Fibroblast of lung (primary cell): ENCODE results near the gene RPS6KA4. TPM values are rescaled to one million over a fixed set of nuclear protein-coding genes. Genes with fewer than 3 reads are reported as not detected.

Source experiments
- DNase-seq, 2 donors: peaks; one replicate each; pipeline versions ENCODE4 v3.0.0 to v3.0.0-alpha.2; 2010; ENCODE audit warnings: low read depth in 2 of 2
- H2AFZ ChIP-seq: 2 replicates; pipeline ENCODE4 v1.5.1; 2012; ENCODE audit warnings: low read length, control low read depth, inconsistent platforms
- H3K27ac ChIP-seq: 2 replicates; pipeline ENCODE4 v1.5.1; 2011; ENCODE audit warnings: low read length, control low read depth; ENCODE audit not compliant: insufficient read depth
- H3K27me3 ChIP-seq: 2 replicates; pipeline ENCODE4 v1.5.1; 2011; ENCODE audit warnings: mild to moderate bottlenecking, low read length; ENCODE audit not compliant: control insufficient read depth, insufficient read depth
- H3K36me3 ChIP-seq: 2 replicates; pipeline ENCODE4 v1.5.1; 2011; ENCODE audit warnings: low read length; ENCODE audit not compliant: control insufficient read depth, insufficient read depth
- H3K4me1 ChIP-seq: 2 replicates; pipeline ENCODE4 v1.5.1; 2011; ENCODE audit warnings: low read length; ENCODE audit not compliant: control insufficient read depth, insufficient read depth; ENCODE audit errors: extremely low read depth
- H3K4me2 ChIP-seq: 2 replicates; pipeline ENCODE4 v1.5.1; 2011; ENCODE audit warnings: low read length, control low read depth; ENCODE audit not compliant: insufficient read depth; ENCODE audit errors: extremely low read depth
- H3K4me3 ChIP-seq, 4 experiments: fragments of 200-600 bp in 1 of 4; sonication (generic) in 1 of 4; replicated peaks in 1 of 4; 2 replicates each; pipeline ENCODE4 v1.5.1; 2011 to 2016; ENCODE audit warnings: low read length in 4 of 4, low read depth in 3 of 4, mild to moderate bottlenecking in 3 of 4, control low read depth in 2 of 4, inconsistent platforms in 1 of 4, mixed read lengths in 1 of 4; ENCODE audit not compliant: insufficient read depth in 1 of 4; ENCODE audit errors: control extremely low read depth in 1 of 4
- H3K79me2 ChIP-seq: 2 replicates; pipeline ENCODE4 v1.5.1; 2012; ENCODE audit warnings: mild to moderate bottlenecking, low read length, inconsistent platforms; ENCODE audit not compliant: control insufficient read depth, insufficient read depth
- H3K9ac ChIP-seq: 2 replicates; pipeline ENCODE4 v1.5.1; 2011; ENCODE audit warnings: mild to moderate bottlenecking, low read length, control low read depth; ENCODE audit not compliant: insufficient read depth
- H3K9me3 ChIP-seq: 2 replicates; pipeline ENCODE4 v1.5.1; 2012; ENCODE audit warnings: low read depth, low read length; ENCODE audit not compliant: control insufficient read depth, insufficient read depth
- H4K20me1 ChIP-seq: 2 replicates; pipeline ENCODE4 v1.5.1; 2011; ENCODE audit warnings: low read length; ENCODE audit not compliant: control insufficient read depth, insufficient read depth; ENCODE audit errors: extremely low read depth
- CTCF ChIP-seq, 2 donors: IDR thresholded peaks in 1 of 2; conservative IDR thresholded peaks in 1 of 2; 1 replicate in 1 of 2; 2 replicates in 1 of 2; pipeline ENCODE4 v1.5.1; 2011 to 2012; ENCODE audit warnings: low read length in 2 of 2, control low read depth in 1 of 2, inconsistent platforms in 1 of 2, low read depth in 1 of 2, mild to moderate bottlenecking in 1 of 2
- EZH2 ChIP-seq: IDR thresholded peaks from 2 replicates; pipeline ENCODE4 v1.5.1; 2012; ENCODE audit warnings: low read length, control low read depth, mild to moderate bottlenecking; ENCODE audit errors: missing control alignments
- polyA plus RNA-seq, 2 donors: library from polyadenylated mRNA; depleted of rRNA in 1 of 2; stranded (reverse) in 1 of 2; unstranded in 1 of 2; fragments of >200 nt; gene quantifications; 2 replicates each; pipeline ENCODE4 v1.2.1, GENCODE V29; 2011 to 2012; ENCODE audit warnings: missing spikeins in 1 of 2
- total RNA-seq: library from RNA; depleted of rRNA; stranded (reverse); fragments of >200 nt; gene quantifications from 2 replicates; pipeline ENCODE4 v1.2.1, GENCODE V29; 2014

RPS6KA4 gene
- total and polyA plus RNA-seq, 2 donors (not counting 1 experiment from before 2014, with no cell fraction given) = 15.9 to 27.6 TPM

- H4K20me1 ChIP-seq = no peaks in the 10 kb centered on the region
- peaks cover 16% of the 10 kb centered on the region for H3K36me3 ChIP-seq
- H3K27me3 ChIP-seq = no peaks in the 10 kb centered on the region
- no peak for DNase-seq
- peak overlapping the region; percentile 49 to 95 (median 72) for H3K4me3 ChIP-seq
- no peak for TF ChIP-seq EZH2
- no peak for TF ChIP-seq CTCF (conservative IDR thresholded peaks at IDR 0.05 in 1 of 2, IDR thresholded peaks at IDR 0.05 in 1 of 2; ENCODE audit: low read depth in 1 of 2, low read length in 2 of 2)
- peaks cover 20% of the 10 kb centered on the region for H3K4me1 ChIP-seq
- H3K27ac ChIP-seq = peak overlapping the region; percentile 90
- peak overlapping the region; percentile 88 for H3K9ac ChIP-seq
- peaks cover 13% of the 10 kb centered on the region for H3K79me2 ChIP-seq
- peak overlapping the region; percentile 51 for H2AFZ ChIP-seq
- no peaks in the 10 kb centered on the region for H3K9me3 ChIP-seq
- H3K4me2 ChIP-seq = peak overlapping the region; percentile 78
Observed at GRCh38 chr11:64358536-64358906, 441 bp upstream of the RPS6KA4 start.

GRCh38 chr11:64359712-64360445 lies 917 bp downstream of the RPS6KA4 start:
- DNase-seq = no peak
- peak overlapping the region; percentile 88 for H3K9ac ChIP-seq
- peak overlapping the region; percentile 88 for H2AFZ ChIP-seq

More at GRCh38 chr11:64359712-64360445, 917 bp downstream of the RPS6KA4 start:
- Histone ChIP-seq H3K4me2 (peak overlapping the region; percentile 97), H3K27ac (no peak overlapping the region), H3K36me3 (peaks cover 16% of the 10 kb centered on the region), H3K9me3 (no peaks in the 10 kb centered on the region), H4K20me1 (no peaks in the 10 kb centered on the region), H3K4me1 (peaks cover 20% of the 10 kb centered on the region), H3K4me3 (peak overlapping the region; percentile 75 to 96 (median 92)), H3K79me2 (peaks cover 13% of the 10 kb centered on the region), H3K27me3 (no peaks in the 10 kb centered on the region)
- no peak for TF ChIP-seq EZH2
- TF ChIP-seq CTCF (conservative IDR thresholded peaks at IDR 0.05 in 1 of 2, IDR thresholded peaks at IDR 0.05 in 1 of 2; ENCODE audit: low read depth in 1 of 2, low read length in 2 of 2) = no peak
